ENCODE data around the gene HK1.
A peak's percentile ranks its signal among the peaks of the same experiment; 100 is the strongest.

HK1 gene

GRCh38 chr10:69382382-69383117 is 104.3 kb downstream of the HK1 start:
- DNase-seq = no peak

- no peak for DNase-seq
These were observed 105.3 kb downstream of the HK1 start for GRCh38 chr10:69383558-69383957.

- no peak for DNase-seq
These were observed 106.0 kb downstream of the HK1 start for GRCh38 chr10:69384320-69384719.

- no peak for DNase-seq
These were observed 107.4 kb downstream of the HK1 start for GRCh38 chr10:69385454-69386350.

- DNase-seq = no peak
These were observed 109.2 kb downstream of the HK1 start for GRCh38 chr10:69387500-69387899.

- DNase-seq = no peak
These were observed 110.2 kb downstream of the HK1 start for GRCh38 chr10:69388488-69388887.

GRCh38 chr10:69389827-69390490 is 111.7 kb downstream of the HK1 start:
- DNase-seq = no peak

GRCh38 chr10:69391158-69391557 is 112.9 kb downstream of the HK1 start:
- no peak for DNase-seq

GRCh38 chr10:69392481-69393000 is 114.2 kb downstream of the HK1 start:
- DNase-seq = peak; percentile 93

- no peak for DNase-seq
These were observed 115.7 kb downstream of the HK1 start for GRCh38 chr10:69394020-69394419.

GRCh38 chr10:69397972-69398371 is 119.7 kb downstream of the HK1 start:
- no peak for DNase-seq

GRCh38 chr10:69398466-69398865 is 120.2 kb downstream of the HK1 start:
- no peak for DNase-seq

GRCh38 chr10:69400936-69401335 is 122.6 kb downstream of the HK1 start:
- DNase-seq = no peak

- no peak for DNase-seq
These were observed 123.1 kb downstream of the HK1 start for GRCh38 chr10:69401416-69401815.

GRCh38 chr10:69402386-69402785 is 124.1 kb downstream of the HK1 start:
- no peak for DNase-seq

- no peak for DNase-seq
These were observed 124.8 kb downstream of the HK1 start for GRCh38 chr10:69403066-69403465.

GRCh38 chr10:69403519-69403918 is 125.2 kb downstream of the HK1 start:
- no peak for DNase-seq

GRCh38 chr10:69404786-69405185 is 126.5 kb downstream of the HK1 start:
- DNase-seq = no peak

GRCh38 chr10:69405221-69405620 is 126.9 kb downstream of the HK1 start:
- DNase-seq = no peak

GRCh38 chr10:69406302-69406811 is 128.1 kb downstream of the HK1 start:
- no peak for DNase-seq

GRCh38 chr10:69406816-69407580 is 128.7 kb downstream of the HK1 start:
- DNase-seq = peak; percentile 35

- DNase-seq = peak; percentile 60
These were observed 129.5 kb downstream of the HK1 start for GRCh38 chr10:69407621-69408301.
